HL-60 (cell line): ENCODE data around the gene METTL14.

ENCODE experiments used
- DNase-seq, 2 experiments: peaks; one replicate each; pipeline ENCODE4 v3.0.0-alpha.2; 2010 to 2020; ENCODE audit warnings: low read depth in 1 of 2, low spot score in 1 of 2
- H3K27ac ChIP-seq: fragments of 250-450 bp; sonication (Bioruptor Pico); replicated peaks from 2 replicates; pipeline ENCODE4 v1.5.1; 2020; ENCODE audit warnings: mild to moderate bottlenecking, moderate library complexity
- H3K27me3 ChIP-seq: fragments of 250-450 bp; sonication (Bioruptor Pico); 2 replicates; pipeline ENCODE4 v1.5.1; 2021; ENCODE audit warnings: mild to moderate bottlenecking, moderate library complexity; ENCODE audit not compliant: insufficient read depth, poor library complexity, severe bottlenecking
- H3K4me3 ChIP-seq: replicated peaks from 2 replicates; pipeline ENCODE4 v1.5.1; 2011; ENCODE audit warnings: mild to moderate bottlenecking, control low read depth, low read length; ENCODE audit not compliant: insufficient read depth
- GABPA ChIP-seq: IDR thresholded peaks from 2 replicates; pipeline ENCODE4 v1.6.1; 2012; ENCODE audit warnings: low read depth
- POLR2AphosphoS5 ChIP-seq: IDR thresholded peaks from 2 replicates; pipeline ENCODE4 v1.6.1; 2012; ENCODE audit warnings: low read depth
- SPI1 ChIP-seq: IDR thresholded peaks from 2 replicates; pipeline ENCODE4 v1.6.1; 2012; ENCODE audit warnings: low read depth, mild to moderate bottlenecking, borderline replicate concordance
- TF ChIP-seq, protein P1 (sequence below): IDR thresholded peaks from 2 replicates; pipeline ENCODE4 v1.6.1; 2012; ENCODE audit warnings: low read depth; ENCODE audit not compliant: insufficient replicate concordance
- TF ChIP-seq, protein P2 (sequence below): IDR thresholded peaks from one replicate; pipeline ENCODE4 v1.5.1; 2011; ENCODE audit warnings: low read length, control low read depth, inconsistent platforms; ENCODE audit not compliant: insufficient read depth

METTL14 gene

DNA sequence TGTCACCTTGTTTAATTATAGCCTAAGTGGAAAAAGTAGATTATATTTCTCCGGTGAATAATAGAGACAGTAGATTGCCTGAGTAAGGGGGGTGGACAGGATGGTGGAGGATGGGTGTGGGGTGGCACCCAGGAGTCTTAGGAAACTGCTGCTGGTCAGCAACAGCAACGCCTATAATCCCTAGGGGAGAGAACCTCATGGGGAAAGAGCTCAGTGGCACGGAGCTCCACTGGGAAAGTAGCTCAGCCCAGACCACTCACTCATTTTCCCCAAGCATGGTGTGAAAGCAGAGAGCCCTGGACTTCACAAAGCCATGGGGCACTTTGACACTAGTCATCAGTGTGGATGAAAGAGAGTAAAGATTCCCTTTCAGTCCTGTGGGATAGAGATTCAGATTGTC lies 31.1 kb downstream of the METTL14 start:
- TF ChIP-seq, protein P1, sequence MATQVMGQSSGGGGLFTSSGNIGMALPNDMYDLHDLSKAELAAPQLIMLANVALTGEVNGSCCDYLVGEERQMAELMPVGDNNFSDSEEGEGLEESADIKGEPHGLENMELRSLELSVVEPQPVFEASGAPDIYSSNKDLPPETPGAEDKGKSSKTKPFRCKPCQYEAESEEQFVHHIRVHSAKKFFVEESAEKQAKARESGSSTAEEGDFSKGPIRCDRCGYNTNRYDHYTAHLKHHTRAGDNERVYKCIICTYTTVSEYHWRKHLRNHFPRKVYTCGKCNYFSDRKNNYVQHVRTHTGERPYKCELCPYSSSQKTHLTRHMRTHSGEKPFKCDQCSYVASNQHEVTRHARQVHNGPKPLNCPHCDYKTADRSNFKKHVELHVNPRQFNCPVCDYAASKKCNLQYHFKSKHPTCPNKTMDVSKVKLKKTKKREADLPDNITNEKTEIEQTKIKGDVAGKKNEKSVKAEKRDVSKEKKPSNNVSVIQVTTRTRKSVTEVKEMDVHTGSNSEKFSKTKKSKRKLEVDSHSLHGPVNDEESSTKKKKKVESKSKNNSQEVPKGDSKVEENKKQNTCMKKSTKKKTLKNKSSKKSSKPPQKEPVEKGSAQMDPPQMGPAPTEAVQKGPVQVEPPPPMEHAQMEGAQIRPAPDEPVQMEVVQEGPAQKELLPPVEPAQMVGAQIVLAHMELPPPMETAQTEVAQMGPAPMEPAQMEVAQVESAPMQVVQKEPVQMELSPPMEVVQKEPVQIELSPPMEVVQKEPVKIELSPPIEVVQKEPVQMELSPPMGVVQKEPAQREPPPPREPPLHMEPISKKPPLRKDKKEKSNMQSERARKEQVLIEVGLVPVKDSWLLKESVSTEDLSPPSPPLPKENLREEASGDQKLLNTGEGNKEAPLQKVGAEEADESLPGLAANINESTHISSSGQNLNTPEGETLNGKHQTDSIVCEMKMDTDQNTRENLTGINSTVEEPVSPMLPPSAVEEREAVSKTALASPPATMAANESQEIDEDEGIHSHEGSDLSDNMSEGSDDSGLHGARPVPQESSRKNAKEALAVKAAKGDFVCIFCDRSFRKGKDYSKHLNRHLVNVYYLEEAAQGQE, result no peak
- Histone ChIP-seq H3K4me3 (no peak overlapping the region), H3K27me3 (no peaks in the 10 kb centered on the region), H3K27ac (no peak overlapping the region)
- DNase-seq, result no peak

DNA sequence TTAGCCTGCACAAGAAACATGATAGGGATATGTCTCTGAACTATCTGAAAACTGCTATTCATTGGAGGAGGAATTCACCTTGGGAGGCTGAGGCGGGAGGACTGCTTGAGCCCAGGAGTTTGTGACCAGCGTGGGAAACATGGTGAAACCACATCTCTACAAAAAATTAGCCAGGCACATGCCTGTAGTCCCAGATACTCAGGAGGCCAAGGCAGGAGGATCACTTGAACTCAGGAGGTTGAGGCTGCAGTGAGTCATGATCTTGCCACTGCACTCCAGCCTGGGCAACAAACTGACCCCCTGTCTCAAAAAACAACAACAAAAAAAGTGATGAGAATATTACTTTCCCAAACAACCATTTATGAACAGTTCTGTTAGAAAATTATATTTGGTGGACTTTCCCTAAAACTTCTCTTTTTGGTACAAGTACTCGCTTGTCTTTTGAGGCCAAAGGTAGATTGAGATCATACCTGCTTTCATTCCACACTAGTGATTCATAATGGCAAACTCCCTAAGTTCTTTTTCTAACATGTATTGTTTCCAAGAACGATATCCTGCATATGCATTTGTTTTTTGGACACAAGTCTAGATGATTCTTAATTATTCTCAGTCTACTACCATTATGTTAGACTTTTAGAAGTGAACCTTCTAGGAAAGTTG lies 33.4 kb downstream of the METTL14 start:
- TF ChIP-seq GABPA, result no peak
- no peak for TF ChIP-seq POLR2AphosphoS5
- no peak for TF ChIP-seq SPI1
- TF ChIP-seq, protein P2, sequence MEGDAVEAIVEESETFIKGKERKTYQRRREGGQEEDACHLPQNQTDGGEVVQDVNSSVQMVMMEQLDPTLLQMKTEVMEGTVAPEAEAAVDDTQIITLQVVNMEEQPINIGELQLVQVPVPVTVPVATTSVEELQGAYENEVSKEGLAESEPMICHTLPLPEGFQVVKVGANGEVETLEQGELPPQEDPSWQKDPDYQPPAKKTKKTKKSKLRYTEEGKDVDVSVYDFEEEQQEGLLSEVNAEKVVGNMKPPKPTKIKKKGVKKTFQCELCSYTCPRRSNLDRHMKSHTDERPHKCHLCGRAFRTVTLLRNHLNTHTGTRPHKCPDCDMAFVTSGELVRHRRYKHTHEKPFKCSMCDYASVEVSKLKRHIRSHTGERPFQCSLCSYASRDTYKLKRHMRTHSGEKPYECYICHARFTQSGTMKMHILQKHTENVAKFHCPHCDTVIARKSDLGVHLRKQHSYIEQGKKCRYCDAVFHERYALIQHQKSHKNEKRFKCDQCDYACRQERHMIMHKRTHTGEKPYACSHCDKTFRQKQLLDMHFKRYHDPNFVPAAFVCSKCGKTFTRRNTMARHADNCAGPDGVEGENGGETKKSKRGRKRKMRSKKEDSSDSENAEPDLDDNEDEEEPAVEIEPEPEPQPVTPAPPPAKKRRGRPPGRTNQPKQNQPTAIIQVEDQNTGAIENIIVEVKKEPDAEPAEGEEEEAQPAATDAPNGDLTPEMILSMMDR, result no peak
- TF ChIP-seq, protein P1, result no peak
- H3K4me3 ChIP-seq, result no peak overlapping the region
- DNase-seq, result no peak
- H3K27ac ChIP-seq, result no peak overlapping the region
- H3K27me3 ChIP-seq, result no peaks in the 10 kb centered on the region

DNA sequence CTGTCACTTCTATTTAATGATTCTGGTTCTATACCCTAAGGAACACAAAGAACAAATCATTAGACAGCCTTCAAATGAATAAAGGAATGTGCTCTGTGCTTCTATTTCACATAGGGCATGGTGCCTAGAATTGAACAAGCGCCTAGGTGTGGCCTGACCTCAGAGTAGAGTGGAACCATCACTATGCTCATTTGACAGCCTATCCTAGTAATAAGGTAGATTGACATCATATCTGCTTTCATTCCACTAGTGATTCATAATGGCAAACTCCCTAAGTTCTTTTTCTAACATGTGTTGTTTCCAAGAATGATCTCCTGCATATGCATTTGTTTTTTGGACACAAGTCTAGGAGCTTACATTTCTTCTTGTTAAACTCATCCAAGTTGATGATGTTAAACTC lies 36.6 kb downstream of the METTL14 start:
- Histone ChIP-seq H3K27ac (no peak overlapping the region), H3K27me3 (no peaks in the 10 kb centered on the region), H3K4me3 (no peak overlapping the region)
- DNase-seq, result no peak
- no peak for TF ChIP-seq GABPA
- TF ChIP-seq, protein P2, result no peak
- no peak for TF ChIP-seq POLR2AphosphoS5

DNA sequence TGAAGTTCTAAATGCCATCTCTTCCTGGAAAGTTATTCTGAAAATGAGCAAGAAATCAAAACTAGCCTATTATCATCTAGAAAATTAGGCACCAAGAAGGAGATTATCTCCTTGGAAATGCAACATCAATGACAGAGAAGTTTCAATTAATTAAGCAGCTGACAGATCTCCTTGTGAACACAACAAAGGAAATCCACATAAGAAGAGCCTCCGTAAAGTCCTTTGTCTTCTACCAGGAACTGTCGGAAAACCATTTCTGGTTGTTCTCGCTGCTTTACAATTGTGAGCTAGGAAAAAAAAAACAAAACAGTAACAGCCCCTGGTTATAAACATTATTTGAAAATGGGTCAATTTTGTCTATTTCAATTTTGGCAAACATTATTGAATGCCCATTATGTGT lies 38.2 kb downstream of the METTL14 start:
- Histone ChIP-seq H3K27me3 (no peaks in the 10 kb centered on the region), H3K27ac (no peak overlapping the region), H3K4me3 (no peak overlapping the region)
- DNase-seq, result no peak
- no peak for TF ChIP-seq SPI1
- TF ChIP-seq GABPA, result no peak
- TF ChIP-seq, protein P2, result no peak
- TF ChIP-seq, protein P1, result no peak
- TF ChIP-seq POLR2AphosphoS5, result no peak
